ENCODE results near the gene BRD7. TPM values are rescaled to one million over a fixed set of nuclear protein-coding genes. Genes with fewer than 3 reads are reported as not detected.
A peak's percentile ranks its signal among the peaks of the same experiment; 100 is the strongest.

Gene BRD7
- total and polyA plus RNA-seq, 2 of the 13 experiments (the other 11 are each of a cell fraction or from before 2014, with no cell fraction given): 82.3 to 149 TPM

- TF ChIP-seq ZNF18 (CRISPR knock-in tag; IDR thresholded peaks at IDR 0.05; ENCODE audit: insufficient replicate concordance) (no peak), ZNF3 (CRISPR knock-in tag; IDR thresholded peaks at IDR 0.05) (no peak), ZNF576 (CRISPR knock-in tag; IDR thresholded peaks at IDR 0.05) (no peak), SNAPC2 (CRISPR knock-in tag; IDR thresholded peaks at IDR 0.05) (no peak), STAG1 (CRISPR knock-in tag; IDR thresholded peaks at IDR 0.05) (no peak; the same call in 1 of the 2 replicates), CBX2 (IDR thresholded peaks at IDR 0.05; ENCODE audit: low read depth, low read length) (no peak), CBX2 (CRISPR knock-in tag; IDR thresholded peaks at IDR 0.05; ENCODE audit: low read depth) (no peak), HNF1B (CRISPR knock-in tag; IDR thresholded peaks at IDR 0.05) (peak; percentile 85), NFYC (CRISPR knock-in tag; IDR thresholded peaks at IDR 0.05) (no peak), ZNF180 (CRISPR knock-in tag; IDR thresholded peaks at IDR 0.05; ENCODE audit: borderline replicate concordance, low read depth) (no peak), BATF2 (CRISPR knock-in tag; IDR thresholded peaks at IDR 0.05) (no peak), TBP (CRISPR knock-in tag; IDR thresholded peaks at IDR 0.05) (no peak), REXO4 (CRISPR knock-in tag; IDR thresholded peaks at IDR 0.05; ENCODE audit: borderline replicate concordance) (no peak), HCFC1 (IDR thresholded peaks at IDR 0.05; ENCODE audit: low read depth, low read length) (no peak), HOXA7 (CRISPR knock-in tag; IDR thresholded peaks at IDR 0.05) (no peak), CEBPG (CRISPR knock-in tag; IDR thresholded peaks at IDR 0.05) (peak; percentile 13; the same call in 1 of the 2 replicates), NR2F1 (CRISPR knock-in tag; IDR thresholded peaks at IDR 0.05) (peak; percentile 86 to 97), FOXM1 (CRISPR knock-in tag; IDR thresholded peaks at IDR 0.05) (no peak), NKX3-1 (CRISPR knock-in tag; IDR thresholded peaks at IDR 0.05) (no peak), SP1 (IDR thresholded peaks at IDR 0.05) (no peak), SP1 (CRISPR knock-in tag; IDR thresholded peaks at IDR 0.05) (peak; percentile 61; the same call in 1 of the 2 replicates), ZNF562 (CRISPR knock-in tag; IDR thresholded peaks at IDR 0.05; ENCODE audit: borderline replicate concordance) (no peak), ZNF224 (CRISPR knock-in tag; IDR thresholded peaks at IDR 0.05) (no peak)
- TF ChIP-seq, protein P1, sequence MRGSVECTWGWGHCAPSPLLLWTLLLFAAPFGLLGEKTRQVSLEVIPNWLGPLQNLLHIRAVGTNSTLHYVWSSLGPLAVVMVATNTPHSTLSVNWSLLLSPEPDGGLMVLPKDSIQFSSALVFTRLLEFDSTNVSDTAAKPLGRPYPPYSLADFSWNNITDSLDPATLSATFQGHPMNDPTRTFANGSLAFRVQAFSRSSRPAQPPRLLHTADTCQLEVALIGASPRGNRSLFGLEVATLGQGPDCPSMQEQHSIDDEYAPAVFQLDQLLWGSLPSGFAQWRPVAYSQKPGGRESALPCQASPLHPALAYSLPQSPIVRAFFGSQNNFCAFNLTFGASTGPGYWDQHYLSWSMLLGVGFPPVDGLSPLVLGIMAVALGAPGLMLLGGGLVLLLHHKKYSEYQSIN (CRISPR knock-in tag; IDR thresholded peaks at IDR 0.05; ENCODE audit: borderline replicate concordance): no peak
- TF ChIP-seq, protein P2, sequence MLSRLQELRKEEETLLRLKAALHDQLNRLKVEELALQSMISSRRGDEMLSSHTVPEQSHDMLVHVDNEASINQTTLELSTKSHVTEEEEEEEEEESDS (CRISPR knock-in tag; IDR thresholded peaks at IDR 0.05; ENCODE audit: borderline replicate concordance): no peak
- TF ChIP-seq, protein P3, sequence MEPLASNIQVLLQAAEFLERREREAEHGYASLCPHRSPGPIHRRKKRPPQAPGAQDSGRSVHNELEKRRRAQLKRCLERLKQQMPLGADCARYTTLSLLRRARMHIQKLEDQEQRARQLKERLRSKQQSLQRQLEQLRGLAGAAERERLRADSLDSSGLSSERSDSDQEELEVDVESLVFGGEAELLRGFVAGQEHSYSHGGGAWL (CRISPR knock-in tag; IDR thresholded peaks at IDR 0.05): peak; percentile 72; the same call in 1 of the 2 replicates
Observed at GRCh38 chr16:50291719-50292565, 76.8 kb downstream of the BRD7 start (continued).

All from HepG2 (cell line).